ENCODE results near the gene MRTFA.

GRCh38 chr22:40681451-40681850 is 44.9 kb upstream of the MRTFA start:
- no peak for TF ChIP-seq POLR2A (IDR thresholded peaks at IDR 0.05; ENCODE audit: low read depth, low read length)
- no peak for TF ChIP-seq POLR2AphosphoS5 (IDR thresholded peaks at IDR 0.05; ENCODE audit: low read depth, low read length)
